Thoracic aorta (tissue), 2 donors: ENCODE measurements around the gene ADARB2. TPM values are rescaled to one million over a fixed set of nuclear protein-coding genes. Genes with fewer than 3 reads are reported as not detected.

ENCODE experiments used
- ATAC-seq: fragments of 150-250 bp; one replicate; pipeline ENCODE4 v1.8.0; 2017; ENCODE audit warnings: low read depth; ENCODE audit not compliant: insufficient number of reproducible peaks, low FRiP score
- DNase-seq: peaks from one replicate; pipeline ENCODE4 v3.0.0-alpha.2; 2020; ENCODE audit warnings: low spot score
- H3K27ac ChIP-seq, 2 donors: fragments of 200-600 bp; sonication (generic); 1 replicate in 1 of 2; 2 replicates in 1 of 2; pipeline ENCODE4 v1.5.1; 2016; ENCODE audit warnings: mild to moderate bottlenecking in 2 of 2, moderate library complexity in 2 of 2
- H3K27me3 ChIP-seq: fragments of 200-600 bp; sonication (generic); replicated peaks from 2 replicates; pipeline ENCODE4 v1.6.0; 2016; ENCODE audit warnings: mild to moderate bottlenecking; ENCODE audit not compliant: insufficient read depth
- H3K36me3 ChIP-seq: fragments of 200-600 bp; sonication (generic); one replicate; pipeline ENCODE4 v1.5.1; 2016
- H3K4me1 ChIP-seq, 2 donors: fragments of 200-600 bp; sonication (generic); 1 replicate in 1 of 2; 2 replicates in 1 of 2; pipeline versions ENCODE4 v1.5.1 to v1.6.0; 2016; ENCODE audit warnings: low read depth in 2 of 2, mild to moderate bottlenecking in 1 of 2; ENCODE audit not compliant: control insufficient read depth in 1 of 2
- H3K4me3 ChIP-seq: fragments of 200-600 bp; sonication (generic); 2 replicates; pipeline ENCODE4 v1.5.1; 2016; ENCODE audit warnings: mild to moderate bottlenecking
- H3K9me3 ChIP-seq: fragments of 200-600 bp; sonication (generic); 2 replicates; pipeline ENCODE4 v1.5.1; 2016
- total RNA-seq, 2 donors: library from RNA; depleted of rRNA; stranded (reverse); fragments of >200 nt; gene quantifications; one replicate each; pipeline versions ENCODE4 v1.1.0 to v1.2.3, GENCODE V29; 2016
- TF ChIP-seq, protein P1 (sequence below): fragments of 200-600 bp; sonication (generic); IDR thresholded peaks from one replicate; pipeline ENCODE4 v1.5.1; 2019; ENCODE audit warnings: antibody characterized with exemption

Gene ADARB2
- total RNA-seq, 2 donors from 2014 or later: 0.71 to 3.1 TPM

DNA sequence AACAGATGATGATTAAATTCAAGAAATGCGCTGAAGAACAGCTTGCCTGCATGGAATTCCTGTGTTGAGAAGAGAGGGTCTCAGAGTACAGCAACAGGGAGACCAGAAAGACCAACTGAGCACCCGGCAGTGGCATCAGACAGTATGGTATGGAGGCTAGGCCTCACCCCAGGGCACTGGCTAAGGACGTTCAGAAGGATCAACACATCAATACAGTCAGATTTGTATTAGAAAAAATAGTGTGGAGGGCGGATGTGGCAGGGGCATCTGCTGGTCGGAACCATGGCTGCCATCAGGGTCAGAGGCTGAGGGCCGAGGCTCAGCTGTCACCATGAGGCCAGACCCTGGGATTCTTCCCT, 142.1 kb downstream of the ADARB2 start:
- DNase-seq: no peak
- ATAC-seq: no peak
- Histone ChIP-seq H3K4me1 (no peaks in the 10 kb centered on the region), H3K27ac (no peak overlapping the region), H3K9me3 (no peaks in the 10 kb centered on the region), H3K4me3 (no peak overlapping the region), H3K36me3 (no peaks in the 10 kb centered on the region), H3K27me3 (no peaks in the 10 kb centered on the region)
- TF ChIP-seq, protein P1, sequence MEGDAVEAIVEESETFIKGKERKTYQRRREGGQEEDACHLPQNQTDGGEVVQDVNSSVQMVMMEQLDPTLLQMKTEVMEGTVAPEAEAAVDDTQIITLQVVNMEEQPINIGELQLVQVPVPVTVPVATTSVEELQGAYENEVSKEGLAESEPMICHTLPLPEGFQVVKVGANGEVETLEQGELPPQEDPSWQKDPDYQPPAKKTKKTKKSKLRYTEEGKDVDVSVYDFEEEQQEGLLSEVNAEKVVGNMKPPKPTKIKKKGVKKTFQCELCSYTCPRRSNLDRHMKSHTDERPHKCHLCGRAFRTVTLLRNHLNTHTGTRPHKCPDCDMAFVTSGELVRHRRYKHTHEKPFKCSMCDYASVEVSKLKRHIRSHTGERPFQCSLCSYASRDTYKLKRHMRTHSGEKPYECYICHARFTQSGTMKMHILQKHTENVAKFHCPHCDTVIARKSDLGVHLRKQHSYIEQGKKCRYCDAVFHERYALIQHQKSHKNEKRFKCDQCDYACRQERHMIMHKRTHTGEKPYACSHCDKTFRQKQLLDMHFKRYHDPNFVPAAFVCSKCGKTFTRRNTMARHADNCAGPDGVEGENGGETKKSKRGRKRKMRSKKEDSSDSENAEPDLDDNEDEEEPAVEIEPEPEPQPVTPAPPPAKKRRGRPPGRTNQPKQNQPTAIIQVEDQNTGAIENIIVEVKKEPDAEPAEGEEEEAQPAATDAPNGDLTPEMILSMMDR: no peak

DNA sequence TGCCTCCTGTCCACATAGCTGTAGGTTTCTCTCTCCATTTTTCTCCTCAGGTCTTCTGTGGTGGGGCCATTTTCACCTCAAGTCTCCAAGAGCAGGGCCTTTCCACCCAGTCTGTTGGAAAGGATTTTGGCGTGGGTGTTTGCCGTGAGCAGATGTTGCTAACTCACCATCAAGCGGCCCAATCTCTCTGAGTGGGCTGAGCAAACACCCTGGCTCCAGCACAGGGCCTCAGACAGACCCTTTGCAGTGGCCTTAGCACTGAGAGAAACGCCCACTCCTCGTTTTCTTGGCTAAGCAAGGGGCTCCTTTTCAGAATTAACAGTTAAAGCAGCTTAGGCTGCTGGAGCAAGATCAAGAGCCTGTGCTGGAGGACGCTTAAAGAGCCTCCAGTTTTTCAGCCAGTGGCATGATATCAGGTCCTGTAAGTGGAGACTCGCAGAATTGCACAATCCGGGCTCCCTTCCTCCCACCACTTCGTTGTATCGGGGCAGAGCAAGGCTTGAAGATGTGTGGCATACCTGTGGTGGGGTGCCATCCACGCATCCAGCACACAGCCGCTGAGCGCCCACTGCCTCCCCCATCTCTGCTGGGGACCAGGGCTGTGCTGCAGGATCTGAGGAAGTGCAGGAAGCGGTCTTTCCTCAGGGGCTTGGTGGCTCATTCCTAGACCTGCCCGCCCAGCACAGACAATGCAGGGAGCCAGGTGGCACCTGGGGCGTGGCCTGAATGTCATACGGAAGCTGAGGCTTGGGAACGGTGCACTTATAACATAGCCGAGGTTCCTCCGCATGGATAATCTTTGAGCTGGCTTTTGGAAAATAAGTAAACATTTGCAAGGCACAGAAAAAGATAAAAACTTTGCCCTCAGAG, 142.7 kb downstream of the ADARB2 start:
- TF ChIP-seq, protein P1: no peak
- no peak overlapping the region for H3K27ac ChIP-seq
- ATAC-seq (no peak), DNase-seq (no peak)
- no peaks in the 10 kb centered on the region for H3K4me1 ChIP-seq
- no peaks in the 10 kb centered on the region for H3K9me3 ChIP-seq
- no peaks in the 10 kb centered on the region for H3K36me3 ChIP-seq
- no peaks in the 10 kb centered on the region for H3K27me3 ChIP-seq
- no peak overlapping the region for H3K4me3 ChIP-seq

DNA sequence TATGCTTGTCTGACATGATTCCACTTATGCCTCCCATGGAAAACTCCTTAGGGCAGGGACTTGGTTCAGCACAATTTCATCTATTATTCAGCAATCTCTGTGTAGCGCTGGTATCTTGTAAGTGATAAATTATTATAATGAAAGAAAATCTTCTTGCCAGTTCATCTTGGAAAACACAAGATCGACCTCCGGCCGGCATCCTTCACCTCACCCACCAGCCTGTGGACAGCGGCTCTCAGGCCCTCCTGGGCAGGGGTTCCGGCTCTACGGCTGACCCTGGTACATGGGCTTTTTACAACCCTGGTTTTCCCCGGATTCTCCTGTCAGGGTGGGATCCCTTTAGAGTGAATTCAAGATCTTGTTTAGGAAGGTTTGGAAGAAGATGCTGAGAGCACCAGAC, 145.6 kb downstream of the ADARB2 start:
- H3K36me3 ChIP-seq: no peaks in the 10 kb centered on the region
- no peak overlapping the region for H3K4me3 ChIP-seq
- DNase-seq (no peak), ATAC-seq (no peak)
- H3K27ac ChIP-seq: no peak overlapping the region
- no peaks in the 10 kb centered on the region for H3K4me1 ChIP-seq
- H3K27me3 ChIP-seq: no peaks in the 10 kb centered on the region
- TF ChIP-seq, protein P1: no peak
- no peaks in the 10 kb centered on the region for H3K9me3 ChIP-seq

DNA sequence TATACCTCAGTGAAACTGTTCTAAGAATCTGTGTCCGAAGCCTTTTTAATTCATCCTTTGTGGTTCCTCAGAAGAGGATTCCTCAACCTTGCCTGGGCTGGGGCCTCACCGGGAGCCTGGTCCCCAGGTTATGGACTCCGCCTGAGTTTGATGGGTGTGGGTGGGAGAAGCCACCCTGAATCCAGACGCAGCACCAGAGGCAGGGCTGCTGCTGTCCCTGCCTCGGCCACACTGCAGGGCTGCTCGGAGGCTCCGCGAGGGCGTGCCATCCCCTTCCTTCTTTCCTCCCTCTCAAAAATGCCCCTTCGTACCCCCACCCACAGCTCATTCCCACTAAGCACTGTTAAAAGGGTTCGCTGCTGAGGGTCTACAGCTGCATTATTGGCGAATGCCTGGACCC, 146.3 kb downstream of the ADARB2 start:
- TF ChIP-seq, protein P1: no peak
- Histone ChIP-seq H3K27me3 (no peaks in the 10 kb centered on the region), H3K4me3 (no peak overlapping the region), H3K36me3 (no peaks in the 10 kb centered on the region), H3K9me3 (no peaks in the 10 kb centered on the region), H3K4me1 (no peaks in the 10 kb centered on the region), H3K27ac (no peak overlapping the region)
- no peak for DNase-seq
- ATAC-seq: no peak

DNA sequence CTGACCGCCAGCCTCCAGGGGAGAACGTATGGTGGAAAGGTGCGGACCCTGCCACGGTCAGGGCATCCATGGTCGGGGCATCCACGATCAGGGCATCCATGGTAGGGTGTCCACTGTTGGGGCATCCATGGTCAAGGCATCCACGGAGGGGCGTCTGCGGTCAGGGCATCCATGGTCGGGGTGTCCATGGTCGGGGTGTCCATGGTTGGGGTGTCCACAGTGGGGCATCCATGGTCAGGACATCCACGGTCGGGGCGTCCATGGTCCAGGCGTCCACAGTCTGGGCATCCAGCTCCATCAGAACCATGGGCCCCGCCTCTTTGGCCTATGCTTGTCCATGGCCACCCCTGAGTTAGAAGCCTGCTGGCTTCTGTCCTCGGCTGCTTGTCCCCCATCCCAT, 148.1 kb downstream of the ADARB2 start:
- ATAC-seq (no peak), DNase-seq (no peak)
- Histone ChIP-seq H3K27ac (no peak overlapping the region), H3K4me1 (no peaks in the 10 kb centered on the region), H3K27me3 (no peaks in the 10 kb centered on the region), H3K9me3 (no peaks in the 10 kb centered on the region), H3K36me3 (no peaks in the 10 kb centered on the region), H3K4me3 (no peak overlapping the region)
- TF ChIP-seq, protein P1: no peak
